ENCODE results near the gene OR2AE1. TPM values are rescaled to one million over a fixed set of nuclear protein-coding genes. Genes with fewer than 3 reads are reported as not detected.
A peak's percentile ranks its signal among the peaks of the same experiment; 100 is the strongest.

The OR2AE1 gene
- total and polyA plus RNA-seq, 9 of the 15 experiments (the other 6 are each of a cell fraction or from before 2014, with no cell fraction given), result 0.27 TPM; not detected in 8

DNA sequence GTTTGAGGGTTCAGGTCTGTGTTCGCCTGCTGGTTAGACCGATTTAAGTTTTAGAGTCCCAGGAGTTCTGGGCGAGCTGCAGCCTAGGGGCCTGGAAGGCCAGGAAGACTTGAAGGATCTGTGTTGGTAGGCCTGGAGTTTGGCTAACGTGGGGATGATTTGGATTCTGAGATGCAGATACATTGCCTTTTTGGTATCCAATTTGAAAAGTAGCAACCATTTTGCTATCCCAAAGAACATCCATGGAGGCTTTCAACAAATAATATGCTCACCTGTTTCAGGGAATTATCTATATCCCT is 42.9 kb upstream of the OR2AE1 start:
- H2AFZ ChIP-seq (ENCODE audit: low read depth, low read length), result peak overlapping the region; percentile 96
- peak overlapping the region; percentile 81 for H3K27ac ChIP-seq (ENCODE audit: extremely low read depth, low read depth, low read length)
- H3K79me2 ChIP-seq (ENCODE audit: control insufficient read depth, insufficient read depth, low read length), result peaks cover 52% of the 10 kb centered on the region
- POLR2A ChIA-PET, result interaction anchor here (0.6 to 2.2 kb wide), 17 partner anchors 10 to 408 kb away, joined by 3 to 7 read pairs (median 5); partner anchors contain the start of genes OR2AE1, ZKSCAN1, ZNF655 and ZSCAN25
- intact Hi-C loops (cut with micrococcal nuclease), result loop anchor here (2.0 to 5.0 kb wide), 3 partner anchors 59 to 287 kb away; no protein-coding TSS in a partner anchor
- in situ Hi-C loops (cut with MboI), result loop anchor here (5.0 kb wide), 2 partner anchors 73 to 208 kb away; partner anchors contain the start of gene MBLAC1
- BruUV-seq (replicated peaks), result TSS peak; percentile 87
- WGBS (ENCODE audit: insufficient coverage, low coverage, missing lambda C conversion rate), result 2% methylated on average over 4 of the region's 4 CpGs
- no peaks in the 10 kb centered on the region for H3K27me3 ChIP-seq (ENCODE audit: control insufficient read depth in 2 of 2, insufficient read depth in 2 of 2, low read length in 2 of 2)
- no peaks in the 10 kb centered on the region for H3K9me1 ChIP-seq (ENCODE audit: control insufficient read depth, insufficient read depth, low read length)
- peaks cover 9% of the 10 kb centered on the region; the same call in 1 of the 2 replicates for H4K20me1 ChIP-seq (replicated peaks; ENCODE audit: control insufficient read depth, insufficient read depth, low read length)
- H3K4me1 ChIP-seq (replicated peaks in 1 of 2; ENCODE audit: control insufficient read depth in 2 of 2, insufficient read depth in 2 of 2, low read length in 2 of 2), result peaks cover 13 to 18% of the 10 kb centered on the region in 2 experiments; a peak in 4 of 5 replicates
- H3K9ac ChIP-seq (ENCODE audit: insufficient read depth in 1 of 2, low read depth in 2 of 2, low read length in 2 of 2), result peak overlapping the region; percentile 90 to 97
- FAIRE-seq (no peak), ATAC-seq (no peak; the same call in 2 of the 3 replicates), DNase-seq (ENCODE audit: extremely low read depth in 1 of 4, low spot score in 3 of 4) (no peak)
- peak overlapping the region; percentile 86 for H3K4me3 ChIP-seq
- peak overlapping the region; percentile 95 for H3K4me2 ChIP-seq (ENCODE audit: insufficient read depth, low read length)
- H3K9me3 ChIP-seq (replicated peaks; ENCODE audit: control insufficient read depth, insufficient read depth, low read depth, low read length), result no peaks in the 10 kb centered on the region
- peaks cover 37% of the 10 kb centered on the region for H3K36me3 ChIP-seq (ENCODE audit: control insufficient read depth, insufficient read depth, low read length)
- CTCF ChIA-PET (ENCODE audit: low intra/inter-chr PET ratio), result no interaction called here
- TF ChIP-seq, protein P1, sequence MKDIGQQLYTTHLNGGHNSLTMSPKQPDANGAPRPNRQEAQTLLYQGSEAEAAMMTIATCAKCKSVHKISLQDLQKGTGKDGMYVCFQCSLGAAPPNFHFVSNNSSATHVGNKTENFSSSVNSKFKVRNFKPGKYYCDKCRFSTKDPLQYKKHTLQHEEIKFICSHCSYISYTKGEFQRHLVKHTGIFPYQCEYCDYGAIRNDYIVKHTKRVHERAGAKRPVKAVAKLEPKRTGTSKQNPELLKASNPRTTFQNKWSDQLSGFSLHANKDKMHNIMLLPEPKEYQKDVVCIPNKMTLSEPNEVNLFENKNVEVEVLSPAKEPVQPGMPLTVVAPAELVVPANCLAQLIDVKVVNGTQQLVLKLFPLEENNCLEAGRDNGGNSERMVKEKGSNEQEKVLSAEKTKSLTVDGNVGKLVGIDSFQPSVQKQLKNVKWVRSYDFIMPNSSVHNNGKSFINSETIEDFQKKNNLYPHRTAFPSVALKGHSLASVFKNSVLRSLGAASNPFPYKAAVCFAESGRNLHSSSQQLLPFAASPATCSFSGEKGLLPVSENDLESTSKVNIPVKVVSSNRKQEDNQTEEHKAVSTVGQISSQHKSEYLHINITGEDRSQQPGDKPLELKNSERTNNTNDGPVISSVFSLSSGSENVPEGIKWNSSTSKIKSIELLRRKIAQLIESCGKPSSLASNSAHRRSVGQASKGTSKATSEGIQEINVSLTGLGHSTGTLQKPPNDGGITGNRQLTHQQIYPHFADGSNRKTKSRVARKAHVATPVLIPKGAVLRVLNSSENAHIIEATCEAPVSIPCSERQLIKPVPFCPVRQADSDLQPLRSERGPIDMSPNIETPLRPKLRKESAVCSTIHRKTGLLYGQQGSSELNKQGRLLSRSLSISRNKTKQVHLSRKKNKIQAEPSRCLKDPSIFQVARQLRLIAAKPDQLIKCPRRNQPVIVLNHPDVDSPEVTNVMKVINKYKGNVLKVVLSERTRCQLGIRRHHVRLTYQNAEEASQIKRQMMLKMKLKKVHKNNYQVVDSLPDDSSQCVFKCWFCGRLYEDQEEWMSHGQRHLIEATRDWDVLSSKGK (CRISPR knock-in tag; IDR thresholded peaks at IDR 0.05), result 0 out of 2 replicates have a peak, but pooled peaks have one; percentile 16
- TF ChIP-seq SP1 (CRISPR knock-in tag; IDR thresholded peaks at IDR 0.05), result no peak
- no peak for TF ChIP-seq FOXA1 (IDR thresholded peaks at IDR 0.05; ENCODE audit: borderline replicate concordance)
- TF ChIP-seq, protein P2, sequence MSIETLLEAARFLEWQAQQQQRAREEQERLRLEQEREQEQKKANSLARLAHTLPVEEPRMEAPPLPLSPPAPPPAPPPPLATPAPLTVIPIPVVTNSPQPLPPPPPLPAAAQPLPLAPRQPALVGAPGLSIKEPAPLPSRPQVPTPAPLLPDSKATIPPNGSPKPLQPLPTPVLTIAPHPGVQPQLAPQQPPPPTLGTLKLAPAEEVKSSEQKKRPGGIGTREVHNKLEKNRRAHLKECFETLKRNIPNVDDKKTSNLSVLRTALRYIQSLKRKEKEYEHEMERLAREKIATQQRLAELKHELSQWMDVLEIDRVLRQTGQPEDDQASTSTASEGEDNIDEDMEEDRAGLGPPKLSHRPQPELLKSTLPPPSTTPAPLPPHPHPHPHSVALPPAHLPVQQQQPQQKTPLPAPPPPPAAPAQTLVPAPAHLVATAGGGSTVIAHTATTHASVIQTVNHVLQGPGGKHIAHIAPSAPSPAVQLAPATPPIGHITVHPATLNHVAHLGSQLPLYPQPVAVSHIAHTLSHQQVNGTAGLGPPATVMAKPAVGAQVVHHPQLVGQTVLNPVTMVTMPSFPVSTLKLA (conservative IDR thresholded peaks at IDR 0.05), result peak in 1 of 2 experiments; percentile 16; a peak in 1 of 4 replicates
- TF ChIP-seq ZC3H4 (CRISPR knock-in tag; IDR thresholded peaks at IDR 0.05; ENCODE audit: borderline replicate concordance), result no peak
- no peak for TF ChIP-seq SAFB (IDR thresholded peaks at IDR 0.05; ENCODE audit: borderline replicate concordance, low read depth, low read length)
- TF ChIP-seq, protein P3, sequence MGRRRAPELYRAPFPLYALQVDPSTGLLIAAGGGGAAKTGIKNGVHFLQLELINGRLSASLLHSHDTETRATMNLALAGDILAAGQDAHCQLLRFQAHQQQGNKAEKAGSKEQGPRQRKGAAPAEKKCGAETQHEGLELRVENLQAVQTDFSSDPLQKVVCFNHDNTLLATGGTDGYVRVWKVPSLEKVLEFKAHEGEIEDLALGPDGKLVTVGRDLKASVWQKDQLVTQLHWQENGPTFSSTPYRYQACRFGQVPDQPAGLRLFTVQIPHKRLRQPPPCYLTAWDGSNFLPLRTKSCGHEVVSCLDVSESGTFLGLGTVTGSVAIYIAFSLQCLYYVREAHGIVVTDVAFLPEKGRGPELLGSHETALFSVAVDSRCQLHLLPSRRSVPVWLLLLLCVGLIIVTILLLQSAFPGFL (CRISPR knock-in tag; IDR thresholded peaks at IDR 0.05), result no peak
- no peak for TF ChIP-seq ETS2 (tag; IDR thresholded peaks at IDR 0.05; ENCODE audit: borderline replicate concordance, poor library complexity, severe bottlenecking)
- TF ChIP-seq RUNX1 (IDR thresholded peaks at IDR 0.05; ENCODE audit: low read depth), result no peak
- 0 out of 2 replicates have a peak, but pooled peaks have one; percentile 1 for TF ChIP-seq RB1 (IDR thresholded peaks at IDR 0.05; ENCODE audit: low read depth)
- no peak for TF ChIP-seq EP400 (IDR thresholded peaks at IDR 0.05)
- no peak for TF ChIP-seq ZNF12 (CRISPR knock-in tag; IDR thresholded peaks at IDR 0.05)
- peak; percentile 19; the same call in 1 of the 2 replicates for TF ChIP-seq FOSL1 (tag; conservative IDR thresholded peaks at IDR 0.05)
- TF ChIP-seq ZEB2 (IDR thresholded peaks at IDR 0.05), result no peak

All from K562 (cell line).